Stomach (tissue), 9 donors: ENCODE measurements around the gene ULBP1. TPM values are rescaled to one million over a fixed set of nuclear protein-coding genes. Genes with fewer than 3 reads are reported as not detected.
"Not testable (repeated sequence)": the region's sequence is repeated elsewhere in the genome, so short reads cannot be mapped to it uniquely, and the experiment has no call there.

ENCODE experiments used
- DNase-seq, 2 donors: peaks; one replicate each; pipeline versions ENCODE4 v3.0.0 to v3.0.0-alpha.2; 2013 to 2019
- H3K27ac ChIP-seq, 5 donors: fragments of 200-600 bp in 4 of 5; sonication (generic) in 4 of 5; one replicate each; pipeline ENCODE4 v1.5.1; 2013 to 2019; ENCODE audit warnings: mild to moderate bottlenecking in 1 of 5, moderate library complexity in 1 of 5
- H3K27me3 ChIP-seq, 3 donors: fragments of 200-600 bp; sonication (generic); one replicate each; pipeline ENCODE4 v1.5.1; 2017 to 2019; ENCODE audit warnings: mixed run types in 1 of 3
- H3K36me3 ChIP-seq, 4 donors: fragments of 200-600 bp; sonication (generic); 1 replicate in 3 of 4; 2 replicates in 1 of 4; pipeline ENCODE4 v1.5.1; 2016 to 2019
- H3K4me1 ChIP-seq, 4 donors: fragments of 200-600 bp; sonication (generic); one replicate each; pipeline ENCODE4 v1.5.1; 2016 to 2019
- H3K4me3 ChIP-seq, 4 donors: fragments of 200-600 bp; sonication (generic) in 3 of 4; one replicate each; pipeline ENCODE4 v1.5.1; 2016 to 2019; ENCODE audit warnings: mild to moderate bottlenecking in 1 of 4
- H3K9me3 ChIP-seq, 4 donors: fragments of 200-600 bp; sonication (generic); one replicate each; pipeline ENCODE4 v1.5.1; 2016 to 2019
- CTCF ChIP-seq, 7 experiments: fragments of 450-650 bp in 4 of 7; fragments of 200-600 bp in 3 of 7; sonication (generic) in 3 of 7; IDR thresholded peaks; one replicate each; pipeline ENCODE4 v1.5.1; 2016 to 2019; ENCODE audit warnings: antibody characterized with exemption in 7 of 7, control low read depth in 2 of 7, mild to moderate bottlenecking in 1 of 7
- EP300 ChIP-seq: sonication (generic); formaldehyde crosslinking; IDR thresholded peaks from one replicate; pipeline ENCODE4 v1.6.1; 2017; ENCODE audit warnings: antibody characterized with exemption
- POLR2A ChIP-seq, 4 donors: fragments of 450-650 bp; IDR thresholded peaks; one replicate each; pipeline ENCODE4 v1.6.1; 2016; ENCODE audit warnings: antibody characterized with exemption in 4 of 4, control low read depth in 2 of 4, mild to moderate bottlenecking in 1 of 4, moderate library complexity in 1 of 4
- POLR2AphosphoS5 ChIP-seq, 3 donors: sonication (generic); formaldehyde crosslinking; IDR thresholded peaks; one replicate each; pipeline ENCODE4 v1.6.1; 2016; ENCODE audit warnings: antibody characterized with exemption in 3 of 3
- WGBS, 5 donors: extraction: QIAGEN DNeasy Blood & Tissue Kit in 3 of 5; methylation state at CpG; one replicate each; pipeline versions ENCODE4 v1.1.5 to v1.1.7; 2013 to 2018; 5-methylcytosine and 5-hydroxymethylcytosine counted together
- intact Hi-C: fragments of 100-400 bp; cut with DNase I; formaldehyde crosslinking; loops from one replicate; pipeline ENCODE4 v1.15.1; 2023; ENCODE audit warnings: low total_unique reads
- polyA plus RNA-seq, 3 donors: library from polyadenylated mRNA; stranded (reverse); fragments of 200-250 nt; gene quantifications; one replicate each; pipeline ENCODE4 v1.2.3, GENCODE V29; 2013
- total RNA-seq, 5 donors: library from RNA; depleted of rRNA; stranded (reverse); fragments of >200 nt; gene quantifications; one replicate each; pipeline versions ENCODE4 v1.1.0 to v1.2.3, GENCODE V29; 2014 to 2016
- donor health status: healthy with polysubstance abuse.
- donor health status: Bipolar disorder and iron deficiency.
- donor health status: healthy.

The ULBP1 gene
- total and polyA plus RNA-seq, 8 donors: 0.03 to 1.3 TPM; not detected in 6

GRCh38 chr6:149925253-149925973, 38.3 kb upstream of the ULBP1 start:
- H3K27me3 ChIP-seq: peaks cover 0 to 73% (median 20%) of the 10 kb centered on the region in 3 donors

GRCh38 chr6:149925974-149926777, 37.6 kb upstream of the ULBP1 start:
- peak; percentile 92 to 93 for DNase-seq
- Histone ChIP-seq H3K4me3 (peak overlapping the region; percentile 44 to 60 (median 53)), H3K4me1 (peaks cover 14 to 32% (median 29%) of the 10 kb centered on the region in 4 donors), H3K27ac (peak overlapping the region in 3 of 5 donors; percentile 38 to 45 (median 39)), H3K36me3 (no peaks in the 10 kb centered on the region), H3K27me3 (peaks cover 0 to 81% (median 20%) of the 10 kb centered on the region in 3 donors), H3K9me3 (no peaks in the 10 kb centered on the region)
- TF ChIP-seq EP300: no peak
- no peak for TF ChIP-seq POLR2A (IDR thresholded peaks at IDR 0.05)
- peak in 1 of 3 donors; percentile 17 for TF ChIP-seq POLR2AphosphoS5 (IDR thresholded peaks at IDR 0.05)
- TF ChIP-seq CTCF (IDR thresholded peaks at IDR 0.05): peak in 5 of 7 experiments; percentile 93 to 99 (median 95)
- 2 to 4% (median 3%) methylated on average over 19 to 31 of the region's 31 CpGs for WGBS, 5 donors
- intact Hi-C loops: loop anchor here (5.0 kb wide), 1 partner anchor 89 kb away; no protein-coding TSS in a partner anchor

More at GRCh38 chr6:149925253-149925973, 38.3 kb upstream of the ULBP1 start:
- Histone ChIP-seq H3K36me3 (no peaks in the 10 kb centered on the region), H3K4me1 (peaks cover 14 to 32% (median 29%) of the 10 kb centered on the region in 4 donors), H3K9me3 (no peaks in the 10 kb centered on the region), H3K4me3 (peak overlapping the region; percentile 44 to 60 (median 53)), H3K27ac (peak overlapping the region in 3 of 5 donors; percentile 38 to 45 (median 39))
- 6 to 18% (median 10%) methylated on average over 15 to 34 of the region's 34 CpGs for WGBS, 5 donors
- DNase-seq: peak in 1 of 2 donors; percentile 56
- intact Hi-C loops: loop anchor here (5.0 kb wide), 1 partner anchor 88 kb away; no protein-coding TSS in a partner anchor
- TF ChIP-seq POLR2A (IDR thresholded peaks at IDR 0.05): no peak
- no peak for TF ChIP-seq EP300
- TF ChIP-seq CTCF (IDR thresholded peaks at IDR 0.05): no peak

GRCh38 chr6:149927025-149927424, 36.7 kb upstream of the ULBP1 start:
- not testable (repeated sequence) for H3K27ac ChIP-seq, H3K9me3 ChIP-seq, H3K36me3 ChIP-seq, H3K4me3 ChIP-seq, DNase-seq
- 85 to 90% (median 87%) methylated on average over 4 of the region's 4 CpGs for WGBS, 5 donors
- intact Hi-C loops: loop anchor here (5.0 kb wide), 1 partner anchor 90 kb away; no protein-coding TSS in a partner anchor
- Histone ChIP-seq H3K4me1 (peaks cover 14 to 32% (median 29%) of the 10 kb centered on the region in 4 donors), H3K27me3 (peaks cover 0 to 86% (median 20%) of the 10 kb centered on the region in 3 donors)

- Histone ChIP-seq H3K4me1 (peaks cover 7 to 17% (median 14%) of the 10 kb centered on the region in 4 donors), H3K36me3 (no peaks in the 10 kb centered on the region), H3K27me3 (peaks cover 0 to 87% (median 22%) of the 10 kb centered on the region in 3 donors), H3K4me3 (no peak overlapping the region), H3K27ac (no peak overlapping the region), H3K9me3 (no peaks in the 10 kb centered on the region)
- intact Hi-C loops: loop anchor here (5.0 kb wide), 1 partner anchor 92 kb away; no protein-coding TSS in a partner anchor
- WGBS, 5 donors: 8 to 22% (median 11%) methylated on average over 3 of the region's 3 CpGs
- no peak for TF ChIP-seq CTCF (IDR thresholded peaks at IDR 0.05)
- TF ChIP-seq EP300: no peak
- TF ChIP-seq POLR2A (IDR thresholded peaks at IDR 0.05): no peak
- no peak for TF ChIP-seq POLR2AphosphoS5 (IDR thresholded peaks at IDR 0.05)
- no peak for DNase-seq
Observed at GRCh38 chr6:149929422-149929821, 34.3 kb upstream of the ULBP1 start.
